Epidermal melanocyte (primary cell): Measurements from ENCODE around the gene KRTAP5-2.
"Not testable (repeated sequence)": the region's sequence is repeated elsewhere in the genome, so short reads cannot be mapped to it uniquely, and the experiment has no call there.

Experiments used
- DNase-seq: peaks from one replicate; pipeline ENCODE4 v3.0.0; 2011; ENCODE audit warnings: low spot score; ENCODE audit not compliant: insufficient read length

The KRTAP5-2 gene

GRCh38 chr11:1628506-1629325 lies 30.6 kb upstream of the KRTAP5-2 start:
- peak; percentile 61 for DNase-seq

DNA sequence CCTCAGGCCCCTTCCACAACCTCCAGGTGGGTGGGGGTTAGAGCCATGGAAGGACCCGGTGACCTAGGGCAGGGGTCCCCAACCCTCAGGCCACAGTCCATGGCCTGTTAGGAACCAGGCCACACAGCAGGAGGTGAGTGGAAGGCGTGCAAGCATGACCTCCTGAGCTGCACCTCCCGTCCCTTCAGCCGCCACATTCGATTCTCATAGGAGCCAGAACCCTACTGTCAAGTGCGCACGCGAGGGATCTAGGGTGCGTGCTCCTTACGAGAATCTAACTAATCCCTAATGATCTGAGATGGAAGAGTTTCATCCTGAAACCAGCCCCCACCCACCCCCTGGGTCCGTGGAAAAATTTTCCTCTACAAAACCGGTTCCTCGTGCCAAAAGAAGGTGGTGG lies 27.4 kb upstream of the KRTAP5-2 start:
- DNase-seq, result no peak

- no peak for DNase-seq
These were observed 26.5 kb upstream of the KRTAP5-2 start for GRCh38 chr11:1624621-1625020.

- no peak for DNase-seq
These were observed 25.6 kb upstream of the KRTAP5-2 start for GRCh38 chr11:1623716-1624115.

GRCh38 chr11:1622086-1622485 lies 24.0 kb upstream of the KRTAP5-2 start, which contains the start of gene KRTAP5-4:
KRTAP5-4 (minus strand) TSS chr11:1622138; CDS start chr11:1622093, 45 bp downstream.
- DNase-seq, result no peak

- no peak for DNase-seq
These were observed 21.4 kb upstream of the KRTAP5-2 start for GRCh38 chr11:1619449-1619848.

DNA sequence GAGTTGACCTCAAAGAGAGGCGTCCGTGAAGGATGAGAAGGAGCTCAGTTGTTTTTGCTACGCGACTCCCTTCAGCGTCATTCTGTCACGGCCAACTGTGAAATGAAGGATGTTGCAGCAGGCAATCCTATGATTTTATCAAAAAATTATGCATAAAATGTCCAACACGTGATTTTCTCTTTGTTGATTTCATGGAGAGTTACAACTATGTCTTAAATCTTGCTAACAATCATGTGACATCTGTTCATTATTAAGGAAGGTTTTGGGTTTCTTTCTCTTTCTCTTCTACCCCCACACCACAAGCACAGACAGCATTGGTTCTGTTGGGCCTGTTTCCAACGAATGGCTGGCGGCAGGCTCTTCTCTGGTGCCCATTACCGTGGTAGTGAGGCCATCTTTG lies 20.1 kb upstream of the KRTAP5-2 start:
- DNase-seq, result no peak

DNA sequence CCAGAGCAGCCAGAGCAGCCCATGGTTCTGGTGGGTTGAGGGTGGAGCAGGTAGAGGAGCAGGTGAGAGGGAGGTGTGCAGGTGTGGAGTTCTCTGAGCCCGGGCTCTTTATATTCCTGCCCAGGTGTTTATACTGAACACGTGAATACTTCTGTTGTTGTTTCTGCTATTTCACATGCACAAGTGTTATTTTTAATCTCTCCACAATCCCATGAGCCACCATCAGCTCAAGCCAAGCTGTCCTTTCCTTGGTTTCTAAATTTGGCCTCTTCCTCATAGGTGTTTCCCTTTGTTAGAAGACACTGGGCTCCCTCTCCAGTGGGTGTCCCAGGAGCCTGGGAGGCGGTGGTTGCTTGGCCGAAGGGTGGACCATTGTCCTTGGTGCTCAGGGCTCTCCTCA lies 10.3 kb upstream of the KRTAP5-2 start, which contains the start of gene KRTAP5-3:
Gene KRTAP5-3 (minus strand): TSS at position 101 of the 400 bp plus-strand sequence. CDS start 78 bp downstream, at position 23.
- DNase-seq, result no peak

- DNase-seq, result not testable (repeated sequence)
These were observed 9.8 kb upstream of the KRTAP5-2 start for GRCh38 chr11:1607901-1608300.

DNA sequence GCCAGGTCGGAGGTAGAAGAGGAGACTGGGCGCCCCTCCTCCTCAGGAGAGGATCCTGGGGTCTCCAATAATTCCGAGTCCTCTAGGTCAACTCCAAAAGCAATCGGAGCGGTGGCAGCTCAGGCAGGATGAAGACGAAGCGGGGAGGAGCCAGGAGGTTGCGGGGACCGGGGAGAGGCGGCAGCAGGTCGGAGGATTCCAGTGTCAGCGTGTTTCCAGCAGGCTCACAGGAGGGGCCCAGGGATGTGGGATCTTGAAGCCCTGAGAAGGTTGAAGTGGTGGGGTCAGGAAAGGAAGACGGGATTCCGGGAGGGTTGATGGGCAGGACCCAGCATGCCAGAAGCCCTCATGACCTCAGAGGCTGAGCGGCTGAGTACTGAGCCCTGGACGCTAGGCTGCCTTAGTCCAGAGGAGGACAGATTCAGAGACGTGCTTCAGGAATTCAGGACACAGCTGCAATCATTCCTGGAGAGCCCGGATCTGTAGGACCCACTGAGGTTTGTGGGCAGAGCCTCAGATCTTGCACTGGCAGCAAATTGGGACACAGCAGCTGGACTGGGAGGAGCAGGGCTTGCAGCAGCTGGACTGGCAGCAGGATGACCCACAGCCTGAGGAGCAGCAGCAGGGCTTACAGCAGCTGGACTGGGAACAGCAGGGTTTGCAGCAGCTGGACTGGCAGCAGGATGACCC lies 9.2 kb upstream of the KRTAP5-2 start:
- not testable (repeated sequence) for DNase-seq

GRCh38 chr11:1605923-1606322 lies 7.8 kb upstream of the KRTAP5-2 start:
- not testable (repeated sequence) for DNase-seq

DNA sequence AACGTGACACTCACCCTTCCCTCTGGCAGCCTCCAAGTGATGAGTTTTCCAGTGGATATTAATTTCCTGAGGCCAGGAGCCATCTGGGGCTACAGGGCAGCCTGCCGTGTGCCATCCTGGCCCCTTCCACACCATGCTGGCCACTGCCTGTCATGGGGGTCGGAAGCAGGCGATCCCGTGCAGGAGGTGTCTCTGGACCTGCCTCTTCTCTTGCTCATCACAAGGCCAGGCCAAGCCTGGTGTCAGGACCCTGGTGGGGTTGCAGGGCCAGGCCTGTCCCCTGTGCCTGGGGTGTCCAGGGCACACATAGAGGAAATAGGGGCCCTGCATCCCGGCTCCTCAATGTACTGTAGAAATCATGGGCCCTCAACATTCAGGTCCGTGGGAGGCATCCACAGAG lies 6.6 kb upstream of the KRTAP5-2 start:
- no peak for DNase-seq

GRCh38 chr11:1604181-1604580 lies 6.1 kb upstream of the KRTAP5-2 start:
- DNase-seq, result no peak

- DNase-seq, result no peak
These were observed 5.5 kb upstream of the KRTAP5-2 start for GRCh38 chr11:1603629-1604028.

GRCh38 chr11:1601663-1602062 lies 3.6 kb upstream of the KRTAP5-2 start:
- DNase-seq, result not testable (repeated sequence)

GRCh38 chr11:1600626-1601025 lies 2.5 kb upstream of the KRTAP5-2 start:
- no peak for DNase-seq

DNA sequence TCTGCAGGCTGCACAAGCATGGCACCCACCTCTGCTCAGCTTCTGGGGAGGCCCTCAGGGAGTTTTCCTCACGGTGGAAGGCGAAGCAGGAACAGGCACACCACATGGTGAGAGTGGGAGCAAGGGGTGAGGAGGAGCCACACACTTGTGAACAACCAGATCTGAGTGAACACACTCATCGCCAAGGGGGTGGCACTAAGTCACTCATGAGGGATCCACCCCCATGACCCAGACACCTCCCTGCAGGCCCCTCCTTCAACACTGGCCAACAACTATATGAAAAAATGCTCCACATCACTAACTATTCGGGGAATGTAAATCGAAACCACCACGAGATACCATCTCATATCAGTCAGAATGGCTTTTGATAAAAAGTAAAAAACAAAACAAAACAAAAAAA lies 722 bp upstream of the KRTAP5-2 start:
- DNase-seq, result no peak

- not testable (repeated sequence) for DNase-seq
These were observed 312 bp upstream of the KRTAP5-2 start for GRCh38 chr11:1598406-1598805.

DNA sequence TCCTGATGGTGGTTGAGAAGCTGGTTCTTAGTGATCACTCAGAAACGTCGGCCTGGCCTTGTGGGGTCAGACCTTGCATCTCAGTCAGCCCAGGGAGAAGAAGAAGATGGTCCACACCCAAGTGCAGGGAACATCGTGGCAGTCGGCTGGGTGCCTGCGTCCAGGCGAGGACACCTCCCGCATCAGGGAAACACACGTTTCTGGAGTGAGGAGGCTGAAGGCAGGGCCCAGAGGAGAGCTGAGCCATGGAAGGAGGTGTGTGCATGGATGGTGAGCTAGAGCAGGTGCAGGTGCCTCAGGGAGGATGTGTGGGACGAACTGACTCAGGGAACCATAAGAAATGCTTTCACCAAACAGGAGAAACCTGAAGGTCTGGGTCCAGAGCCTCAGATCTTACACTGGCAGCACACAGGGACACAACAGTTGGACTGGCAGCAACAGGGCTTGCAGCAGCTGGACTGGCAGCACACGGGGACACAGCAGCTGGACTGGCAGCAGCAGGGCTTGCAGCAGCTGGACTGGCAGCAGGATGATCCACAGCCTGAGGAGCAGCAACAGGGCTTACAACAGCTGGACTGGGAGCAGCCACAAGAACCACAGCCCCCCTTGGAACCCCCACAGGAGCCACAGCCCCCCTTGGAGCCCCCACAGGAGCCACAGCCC lies 632 bp downstream of the KRTAP5-2 start:
- no peak for DNase-seq

DNA sequence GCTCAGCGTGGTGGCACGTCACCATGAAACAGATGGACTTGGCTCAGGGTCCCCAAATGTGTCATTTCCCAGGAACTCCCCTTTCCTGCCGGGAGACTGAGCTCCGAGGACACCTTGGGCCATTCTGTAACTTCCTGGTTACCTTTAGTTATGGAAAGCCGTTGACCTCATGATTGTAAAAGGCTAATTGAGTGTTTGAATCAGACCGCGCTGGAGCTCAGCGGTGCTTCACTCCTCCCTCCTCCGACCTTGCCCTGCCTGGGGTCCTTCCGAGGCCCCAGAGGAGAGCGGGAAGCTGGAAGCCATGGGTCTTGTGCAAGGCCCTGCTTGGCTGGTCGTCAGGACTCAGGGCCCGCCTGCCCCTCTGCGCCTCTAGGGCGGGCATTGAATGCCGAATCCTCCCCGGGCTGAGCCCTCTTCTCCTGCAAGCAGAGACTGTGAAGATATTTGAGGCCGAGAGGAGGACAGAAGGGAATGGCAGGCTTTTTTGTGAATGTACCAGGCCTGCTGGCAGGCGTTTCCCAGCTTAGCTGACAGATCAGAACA lies 1.4 kb downstream of the KRTAP5-2 start:
- DNase-seq, result not testable (repeated sequence)

DNA sequence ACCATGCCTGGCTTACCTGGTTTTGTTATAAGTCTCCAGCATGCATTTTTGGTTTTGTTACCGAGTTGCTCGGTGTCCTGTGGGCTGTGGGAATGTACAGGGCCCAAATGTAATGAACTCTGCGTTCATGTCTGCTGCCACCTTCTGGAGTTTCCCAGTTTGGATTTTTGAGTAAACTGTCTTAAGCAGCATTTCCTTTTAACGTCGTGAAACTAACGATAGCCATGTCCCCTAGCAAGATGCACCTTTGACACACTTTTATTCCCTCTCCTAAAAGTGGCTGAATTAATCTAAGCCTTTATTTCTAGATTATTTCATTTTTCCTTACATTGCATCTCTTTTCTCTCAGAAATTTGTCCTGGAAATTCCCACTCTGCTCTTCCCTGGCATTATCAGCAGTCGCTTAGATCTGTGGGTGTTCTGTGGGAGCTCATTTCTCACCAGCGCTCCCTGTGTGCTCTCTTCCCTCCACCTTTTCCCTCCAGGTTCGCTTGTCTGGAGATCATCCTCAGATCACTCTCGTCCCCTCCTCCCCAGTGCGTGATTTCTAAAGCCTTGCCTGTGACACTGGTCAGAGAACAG lies 2.0 kb downstream of the KRTAP5-2 start:
- not testable (repeated sequence) for DNase-seq
